GM12873 (cell line): ENCODE data around the gene GLS.
A peak's percentile ranks its signal among the peaks of the same experiment; 100 is the strongest.

Source experiments
- CTCF ChIP-seq: IDR thresholded peaks from 2 replicates; pipeline ENCODE4 v1.5.1; 2012; ENCODE audit warnings: low read depth, mild to moderate bottlenecking, moderate library complexity, low read length, control low read depth; ENCODE audit not compliant: insufficient read depth; ENCODE audit errors: missing control alignments

The GLS gene

DNA sequence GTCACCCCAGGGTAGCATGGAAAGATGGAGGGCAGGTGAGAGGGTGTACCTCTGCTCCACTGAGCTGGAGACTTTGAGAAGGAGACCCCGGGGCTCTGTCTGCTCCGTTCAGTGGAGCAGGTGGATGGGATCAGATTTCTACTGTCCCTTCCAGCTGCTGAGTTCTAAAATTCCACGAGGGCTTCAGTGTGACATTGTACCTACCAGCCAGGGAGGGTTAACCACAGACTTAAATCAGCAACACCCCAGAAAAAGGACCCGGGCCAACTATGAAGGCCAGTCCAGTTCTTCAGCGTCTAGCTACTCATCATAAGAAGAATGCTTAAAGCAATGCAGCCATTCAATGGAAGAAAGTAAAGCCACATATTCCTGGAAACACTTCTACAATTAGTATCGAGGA is 109.5 kb downstream of the GLS start:
- TF ChIP-seq CTCF, result no peak

- no peak for TF ChIP-seq CTCF
Measured at GRCh38 chr2:190993292-190993643, 112.6 kb downstream of the GLS start.

GRCh38 chr2:190994148-190994547 is 113.5 kb downstream of the GLS start:
- TF ChIP-seq CTCF, result no peak

- peak; percentile 74 for TF ChIP-seq CTCF
Measured at GRCh38 chr2:190996338-190996946, 115.8 kb downstream of the GLS start.

DNA sequence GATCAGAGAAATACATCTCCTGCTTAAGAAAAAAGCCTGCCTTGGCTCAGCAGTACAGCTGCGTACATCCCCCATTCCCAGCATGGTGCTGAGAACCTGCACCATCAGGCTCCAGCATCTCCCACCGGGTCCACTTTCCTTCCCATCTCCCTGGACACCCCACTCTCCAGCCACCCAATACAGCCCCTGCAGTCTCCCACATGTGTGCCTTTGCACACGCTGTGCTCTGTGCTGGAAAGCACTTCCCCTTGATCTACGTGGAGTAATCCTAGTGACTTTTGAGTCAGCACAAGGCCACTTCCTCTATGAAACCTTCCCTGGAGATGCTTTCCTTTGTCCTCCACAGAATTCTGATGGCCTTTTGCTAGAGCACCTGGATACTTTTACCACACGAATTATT is 116.3 kb downstream of the GLS start:
- TF ChIP-seq CTCF, result no peak

DNA sequence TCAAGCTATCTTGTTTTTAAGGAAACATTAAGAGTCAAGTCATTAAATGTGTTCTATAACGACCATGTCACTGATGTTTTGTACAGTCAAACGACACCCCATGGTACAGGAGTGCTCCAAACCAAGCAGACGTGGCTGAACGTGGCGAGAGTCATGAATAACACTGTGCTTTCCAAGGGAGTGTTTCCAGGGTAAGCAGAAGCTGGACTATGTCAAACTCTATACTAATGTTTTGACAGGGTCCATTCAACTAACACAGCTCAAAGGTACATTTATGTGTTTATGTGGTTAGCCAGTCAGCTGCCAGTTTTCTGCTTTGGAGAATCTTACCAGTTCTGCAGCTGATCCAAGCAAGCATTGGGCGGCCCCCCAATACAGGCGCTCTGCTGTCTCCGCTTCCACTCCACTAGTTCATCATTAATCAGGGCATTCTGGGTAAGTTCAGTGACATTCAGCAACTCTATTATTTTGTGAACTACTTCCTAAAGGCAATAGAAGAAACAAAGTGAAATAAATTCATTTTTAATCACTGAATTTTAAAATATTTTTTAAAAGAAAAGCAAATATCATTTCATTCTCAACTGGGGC is 117.0 kb downstream of the GLS start:
- no peak for TF ChIP-seq CTCF

DNA sequence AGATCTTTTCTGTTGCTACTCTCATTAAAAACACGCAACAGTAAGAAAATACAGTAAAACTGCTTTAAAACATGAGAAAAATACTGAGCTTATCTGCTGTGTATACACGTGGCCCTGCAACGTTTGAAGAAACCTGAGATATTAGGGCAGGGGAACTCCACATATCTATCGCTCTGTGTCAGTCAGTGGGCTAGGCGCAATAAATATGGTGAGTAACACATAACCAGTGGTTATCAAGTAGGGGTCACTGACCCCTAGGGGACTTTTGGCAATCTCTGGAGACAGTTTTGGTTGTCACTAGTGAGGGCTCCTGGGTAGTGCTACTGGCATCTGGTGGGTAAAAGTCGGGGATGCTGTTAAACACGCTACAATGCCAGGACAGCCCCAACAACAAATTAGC is 118.4 kb downstream of the GLS start:
- TF ChIP-seq CTCF, result no peak
